Measurements from ENCODE around the gene CD320. TPM values are rescaled to one million over a fixed set of nuclear protein-coding genes. Genes with fewer than 3 reads are reported as not detected.
"Not testable (repeated sequence)": the region's sequence is repeated elsewhere in the genome, so short reads cannot be mapped to it uniquely, and the experiment has no call there.

CD320 gene
- 100 to 1,000 TPM in 1 of 2 donors, 10 to 100 TPM in 1; 45.2 to 110 TPM for total RNA-seq

- DNase-seq (ENCODE audit: low spot score): peak; percentile 93
- peak within 1 kb of the TSS; percentile 79 for H3K4me3 Mint-ChIP-seq
- no peaks in the 10 kb centered on the region for H3K36me3 Mint-ChIP-seq
- peak within 1 kb of the TSS; percentile 68 to 86 for H3K27ac Mint-ChIP-seq
- peaks cover 25 to 27% of the 10 kb centered on the region in 2 donors for H3K4me1 Mint-ChIP-seq (ENCODE audit: low read depth in 2 of 2)
- ATAC-seq: peak; percentile 94 to 97
- H3K9me3 Mint-ChIP-seq: no peaks in the 10 kb centered on the region
- no peaks in the 10 kb centered on the region for H3K27me3 Mint-ChIP-seq
Observed at GRCh38 chr19:8307965-8308866, at the start of gene CD320. Gene CD320, minus strand, starts transcription at chr19:8308358. Its CDS starts 68 bp downstream, at chr19:8308290.

- H3K36me3 Mint-ChIP-seq: no peaks in the 10 kb centered on the region
- DNase-seq (ENCODE audit: low spot score) (no peak), ATAC-seq (no peak)
- peaks cover 4 to 9% of the 10 kb centered on the region in 2 donors for H3K27me3 Mint-ChIP-seq
- H3K9me3 Mint-ChIP-seq: no peaks in the 10 kb centered on the region
- no peak overlapping the region for H3K27ac Mint-ChIP-seq
- H3K4me3 Mint-ChIP-seq: no peak overlapping the region
- H3K4me1 Mint-ChIP-seq (ENCODE audit: low read depth in 2 of 2): peaks cover 9 to 14% of the 10 kb centered on the region in 2 donors
Observed at GRCh38 chr19:8357007-8357521, 48.9 kb upstream of the CD320 start.

DNA sequence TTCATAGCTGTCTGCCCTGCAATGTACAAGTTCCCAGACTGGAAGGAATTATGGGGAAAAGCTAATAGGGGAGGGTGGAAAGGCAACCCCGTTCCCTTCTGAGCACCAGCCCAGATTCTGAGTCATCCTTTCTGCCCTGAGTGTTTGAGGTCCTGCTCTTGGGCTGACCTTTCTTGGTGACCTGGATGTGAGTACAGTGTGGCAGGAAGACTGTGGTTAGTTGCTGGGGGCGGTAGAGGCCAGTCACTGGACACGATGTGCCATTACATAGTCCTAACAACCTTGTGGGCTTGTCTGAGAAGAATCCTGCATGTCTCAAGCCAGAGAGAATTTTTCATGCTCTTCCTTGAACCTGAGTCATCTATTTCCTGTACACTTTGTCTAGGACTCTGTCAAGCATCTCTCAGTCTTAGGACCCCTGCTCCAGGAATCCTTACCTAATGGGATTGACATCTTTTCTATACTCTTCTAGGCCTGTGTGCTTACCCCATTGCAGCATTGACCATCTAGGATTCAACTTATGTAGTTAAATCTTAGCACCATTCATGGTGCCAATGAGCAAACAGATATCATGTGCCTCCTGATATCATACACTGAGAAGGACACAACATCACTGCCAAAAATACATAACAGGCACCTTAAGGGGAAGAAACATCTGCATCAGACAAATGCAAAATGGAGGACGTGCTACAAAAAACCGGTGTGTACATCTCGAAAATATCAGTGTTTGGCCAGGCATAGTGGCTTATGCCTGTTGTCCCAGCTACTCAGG is 47.7 kb upstream of the CD320 start:
- no peaks in the 10 kb centered on the region for H3K9me3 Mint-ChIP-seq
- ATAC-seq (peak; percentile 82 to 86), DNase-seq (ENCODE audit: low spot score) (no peak)
- peak overlapping the region; percentile 5 to 25 for H3K27ac Mint-ChIP-seq
- H3K27me3 Mint-ChIP-seq: peaks cover 14% of the 10 kb centered on the region in 2 donors
- H3K4me3 Mint-ChIP-seq: no peak overlapping the region
- H3K36me3 Mint-ChIP-seq: no peaks in the 10 kb centered on the region
- H3K4me1 Mint-ChIP-seq (ENCODE audit: low read depth in 2 of 2): peaks cover 9 to 11% of the 10 kb centered on the region in 2 donors

DNA sequence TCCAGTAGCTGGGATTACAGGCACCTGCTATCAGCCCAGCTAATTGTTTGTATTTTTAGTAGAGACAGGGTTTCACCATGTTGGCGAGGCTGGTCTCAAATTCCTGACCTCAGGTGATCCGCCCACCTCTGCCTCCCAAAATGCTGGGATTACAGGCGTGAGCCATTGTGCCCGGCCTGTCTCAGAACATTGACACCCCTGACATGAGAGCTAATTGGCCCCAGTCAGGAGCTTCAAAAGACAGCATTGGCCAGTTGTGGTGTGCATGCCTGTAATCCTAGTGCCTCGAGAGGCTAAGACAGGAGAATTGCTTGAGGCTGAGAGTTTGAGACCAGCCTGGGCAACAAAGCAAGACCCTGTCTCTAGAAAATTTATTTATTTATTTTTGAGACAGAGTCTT is 44.7 kb upstream of the CD320 start:
- H3K9me3 Mint-ChIP-seq; H3K4me3 Mint-ChIP-seq; ATAC-seq; H3K36me3 Mint-ChIP-seq; H3K27ac Mint-ChIP-seq; DNase-seq (ENCODE audit: low spot score): not testable (repeated sequence)
- H3K27me3 Mint-ChIP-seq: peaks cover 18 to 19% of the 10 kb centered on the region in 2 donors
- peaks cover 9 to 11% of the 10 kb centered on the region in 2 donors for H3K4me1 Mint-ChIP-seq (ENCODE audit: low read depth in 2 of 2)

DNA sequence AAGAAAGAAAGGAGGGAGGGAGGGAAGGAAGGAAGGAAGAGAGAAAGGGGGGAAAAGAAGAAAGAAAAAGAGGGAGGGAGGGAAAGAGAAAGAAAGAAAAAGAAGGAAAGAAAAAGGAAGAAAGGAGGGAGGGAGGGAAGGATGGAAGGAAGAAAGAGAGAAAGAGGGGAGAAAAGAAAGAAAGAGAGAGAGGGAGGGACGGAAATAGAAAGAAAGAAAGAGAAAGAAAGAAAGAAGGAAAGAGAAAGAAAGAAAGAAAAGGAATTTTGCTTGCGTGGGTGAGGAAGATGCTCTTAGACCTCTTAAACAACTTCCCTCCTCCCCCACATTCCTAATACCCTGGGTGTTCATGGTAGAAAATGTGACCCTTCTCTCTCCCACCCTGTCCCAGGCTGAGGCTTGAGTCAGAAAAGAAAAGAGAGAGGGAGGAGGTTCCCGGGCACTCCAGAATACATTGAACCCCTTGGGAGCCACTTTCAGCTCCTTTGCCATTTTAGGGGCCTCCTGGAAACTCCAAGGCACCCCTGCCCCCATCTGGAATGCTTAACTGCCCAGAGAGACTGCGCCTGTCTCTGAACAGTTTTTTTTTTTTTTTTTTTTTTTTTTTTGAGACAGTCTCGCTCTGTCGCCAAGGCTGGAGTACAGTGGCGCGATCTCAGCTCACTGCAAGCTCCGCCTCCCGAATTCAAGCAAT is 44.1 kb upstream of the CD320 start:
- Mint-ChIP-seq H3K27ac (no peak overlapping the region), H3K4me3 (no peak overlapping the region), H3K27me3 (peaks cover 18 to 19% of the 10 kb centered on the region in 2 donors), H3K9me3 (no peaks in the 10 kb centered on the region), H3K36me3 (no peaks in the 10 kb centered on the region), H3K4me1 (ENCODE audit: low read depth in 2 of 2) (peaks cover 9 to 11% of the 10 kb centered on the region in 2 donors)
- ATAC-seq (no peak), DNase-seq (ENCODE audit: low spot score) (peak; percentile 46)

- H3K27me3 Mint-ChIP-seq: peaks cover 18 to 19% of the 10 kb centered on the region in 2 donors
- not testable (repeated sequence) for DNase-seq (ENCODE audit: low spot score); H3K4me1 Mint-ChIP-seq (ENCODE audit: low read depth in 2 of 2); H3K9me3 Mint-ChIP-seq; ATAC-seq; H3K4me3 Mint-ChIP-seq; H3K36me3 Mint-ChIP-seq; H3K27ac Mint-ChIP-seq
Observed at GRCh38 chr19:8349629-8350372, 41.6 kb upstream of the CD320 start.

DNA sequence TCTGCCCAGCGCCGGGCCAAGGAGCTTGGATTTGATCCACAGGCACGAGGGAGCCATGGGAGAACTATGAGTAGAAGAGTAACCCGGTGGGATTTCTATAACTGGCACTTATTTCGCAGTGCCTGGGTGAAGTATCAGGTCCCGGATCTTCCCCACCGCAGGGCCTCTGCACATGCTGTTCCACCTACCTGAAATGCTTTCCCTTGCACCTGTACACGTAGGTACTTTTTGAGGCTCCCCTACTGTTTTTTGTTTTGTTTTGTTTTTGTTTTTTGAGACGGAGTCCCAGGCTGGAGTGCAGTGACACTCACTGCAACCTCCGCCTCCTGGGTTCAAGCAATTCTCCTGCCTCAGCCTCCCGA is 35.3 kb upstream of the CD320 start:
- no peaks in the 10 kb centered on the region for H3K27me3 Mint-ChIP-seq
- H3K36me3 Mint-ChIP-seq: no peaks in the 10 kb centered on the region
- H3K27ac Mint-ChIP-seq: no peak overlapping the region
- no peaks in the 10 kb centered on the region for H3K9me3 Mint-ChIP-seq
- ATAC-seq (no peak), DNase-seq (ENCODE audit: low spot score) (no peak)
- peaks cover 7 to 9% of the 10 kb centered on the region in 2 donors for H3K4me1 Mint-ChIP-seq (ENCODE audit: low read depth in 2 of 2)
- peak overlapping the region; percentile 75 for H3K4me3 Mint-ChIP-seq

DNA sequence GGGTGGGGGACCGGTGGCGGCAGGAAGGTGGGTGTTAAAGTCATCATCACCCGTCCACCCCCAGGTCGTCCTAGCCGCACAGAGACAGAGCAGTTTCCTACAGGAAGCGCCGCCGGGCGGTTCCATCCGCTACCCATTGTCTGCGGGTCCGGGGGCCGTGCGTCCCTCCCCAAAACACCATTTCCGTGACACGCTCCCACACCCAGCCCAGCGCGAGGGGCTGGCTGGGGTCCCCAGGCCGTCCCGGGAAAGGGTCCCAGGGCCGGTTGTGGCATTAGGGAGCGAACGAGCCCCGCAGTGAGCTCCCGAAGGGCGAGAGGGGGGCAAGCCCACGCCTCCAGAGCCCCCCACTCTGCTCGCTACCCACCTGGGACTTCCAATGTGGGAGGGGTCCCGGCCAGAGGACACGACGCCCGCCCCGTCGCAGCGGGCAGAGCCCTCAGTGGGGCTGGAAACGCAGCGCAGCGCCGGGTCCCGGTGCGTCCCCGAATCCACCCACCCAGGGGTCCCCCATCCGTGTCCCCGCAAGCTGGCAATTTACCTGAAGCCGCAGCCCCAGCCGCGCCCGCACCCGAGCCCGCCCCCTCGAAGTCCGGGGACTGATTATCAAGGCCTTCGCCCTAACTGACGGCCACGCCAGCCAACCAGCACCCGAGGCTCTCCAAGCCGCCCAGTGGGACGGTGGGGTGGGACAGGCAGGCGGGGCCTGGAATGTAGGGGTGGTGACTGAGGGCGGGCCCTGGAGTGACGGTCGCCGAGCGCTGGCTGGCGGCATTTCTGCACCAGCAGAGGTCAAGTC is 34.7 kb upstream of the CD320 start, which contains the start of gene KANK3:
Gene KANK3 (minus strand): TSS at position 579 of the 799 bp plus-strand sequence. CDS start 5,434 bp downstream, outside the sequence.
- Mint-ChIP-seq H3K4me3 (peak within 1 kb of the TSS; percentile 75), H3K27me3 (no peaks in the 10 kb centered on the region), H3K9me3 (no peaks in the 10 kb centered on the region), H3K27ac (no peak within 1 kb of the TSS), H3K36me3 (no peaks in the 10 kb centered on the region), H3K4me1 (ENCODE audit: low read depth in 2 of 2) (peaks cover 7 to 9% of the 10 kb centered on the region in 2 donors)
- peak; percentile 100 for ATAC-seq
- DNase-seq (ENCODE audit: low spot score): peak; percentile 98

GRCh38 chr19:8342316-8342683 is 34.1 kb upstream of the CD320 start:
- H3K36me3 Mint-ChIP-seq: no peaks in the 10 kb centered on the region
- peak overlapping the region; percentile 3 for H3K4me3 Mint-ChIP-seq

DNA sequence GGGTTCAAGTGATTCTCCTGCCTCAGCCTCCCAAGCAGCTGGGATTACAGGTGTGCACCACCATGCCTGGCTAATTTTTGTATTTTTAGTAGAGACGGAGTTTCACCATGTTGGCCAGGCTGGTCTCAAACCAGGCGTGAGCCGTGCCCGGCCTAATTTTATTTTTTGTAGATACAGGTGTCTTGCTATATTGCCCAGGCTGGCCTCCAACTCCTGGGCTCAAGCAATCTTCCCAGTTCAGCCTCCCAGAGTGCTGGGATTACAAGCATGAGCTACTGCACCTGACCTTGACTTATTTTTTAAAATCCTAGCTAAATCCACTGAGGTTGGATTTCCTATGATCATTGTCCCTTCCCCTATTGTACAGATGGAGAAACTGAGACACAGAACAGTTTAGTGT is 33.3 kb upstream of the CD320 start:
- H3K9me3 Mint-ChIP-seq, H3K36me3 Mint-ChIP-seq, ATAC-seq, H3K27me3 Mint-ChIP-seq, H3K27ac Mint-ChIP-seq: not testable (repeated sequence)
- DNase-seq (ENCODE audit: low spot score): peak; percentile 25
- Mint-ChIP-seq H3K4me1 (ENCODE audit: low read depth in 2 of 2) (peaks cover 7 to 11% of the 10 kb centered on the region in 2 donors), H3K4me3 (peak overlapping the region; percentile 3)

More at GRCh38 chr19:8342316-8342683, 34.1 kb upstream of the CD320 start:
- Mint-ChIP-seq H3K4me1 (ENCODE audit: low read depth in 2 of 2) (peaks cover 7 to 9% of the 10 kb centered on the region in 2 donors), H3K27ac (no peak overlapping the region), H3K9me3 (no peaks in the 10 kb centered on the region), H3K27me3 (no peaks in the 10 kb centered on the region)
- DNase-seq (ENCODE audit: low spot score): peak; percentile 59
- ATAC-seq: no peak

GRCh38 chr19:8340341-8341096 is 32.4 kb upstream of the CD320 start:
- DNase-seq (ENCODE audit: low spot score) (peak; percentile 22), ATAC-seq (no peak)
- no peak overlapping the region for H3K4me3 Mint-ChIP-seq
- peaks cover 7 to 15% of the 10 kb centered on the region in 2 donors for H3K4me1 Mint-ChIP-seq (ENCODE audit: low read depth in 2 of 2)
- no peak overlapping the region for H3K27ac Mint-ChIP-seq
- H3K27me3 Mint-ChIP-seq: no peaks in the 10 kb centered on the region
- no peaks in the 10 kb centered on the region for H3K36me3 Mint-ChIP-seq
- H3K9me3 Mint-ChIP-seq: no peaks in the 10 kb centered on the region

Measured in natural killer cell treated with Interleukin-12 subunit alpha and Interleukin-12 subunit beta and Interleukin-15 and Interleukin-18, amount 100 ng/mL, for 72 hours (primary cell).